Measurements from ENCODE around the gene CFHR4.
"Not testable (repeated sequence)": the region's sequence is repeated elsewhere in the genome, so short reads cannot be mapped to it uniquely, and the experiment has no call there.

Gene CFHR4

GRCh38 chr1:196896355-196896754 is 8.5 kb downstream of the CFHR4 start:
- Histone ChIP-seq H3K9me3 (no peaks in the 10 kb centered on the region), H3K27me3 (ENCODE audit: low read depth) (peaks cover 3% of the 10 kb centered on the region; the same call in 1 of the 2 replicates), H3K4me1 (no peaks in the 10 kb centered on the region), H3K4me3 (no peak overlapping the region), H3K36me3 (replicated peaks) (no peaks in the 10 kb centered on the region; the same call in 1 of the 2 replicates)
- in situ Hi-C loops (cut with MboI; ENCODE audit: low sequenced_read_pairs) = no loop called here
- no peak for DNase-seq (ENCODE audit: low spot score in 2 of 2)

- H3K4me1 ChIP-seq = no peaks in the 10 kb centered on the region
- H3K4me3 ChIP-seq = no peak overlapping the region
- H3K36me3 ChIP-seq (replicated peaks) = no peaks in the 10 kb centered on the region; the same call in 1 of the 2 replicates
- in situ Hi-C loops (cut with MboI; ENCODE audit: low sequenced_read_pairs) = no loop called here
- H3K9me3 ChIP-seq = no peaks in the 10 kb centered on the region
- peaks cover 3% of the 10 kb centered on the region; the same call in 1 of the 2 replicates for H3K27me3 ChIP-seq (ENCODE audit: low read depth)
- no peak for DNase-seq (ENCODE audit: low spot score in 2 of 2)
Observed at GRCh38 chr1:196897158-196897828, 9.4 kb downstream of the CFHR4 start.

- peaks cover 3% of the 10 kb centered on the region; the same call in 1 of the 2 replicates for H3K27me3 ChIP-seq (ENCODE audit: low read depth)
- H3K9me3 ChIP-seq = no peaks in the 10 kb centered on the region
- no peak overlapping the region for H3K4me3 ChIP-seq
- no peak for DNase-seq (ENCODE audit: low spot score in 2 of 2)
- no peaks in the 10 kb centered on the region for H3K4me1 ChIP-seq
- in situ Hi-C loops (cut with MboI; ENCODE audit: low sequenced_read_pairs) = no loop called here
- H3K36me3 ChIP-seq (replicated peaks) = no peaks in the 10 kb centered on the region; the same call in 1 of the 2 replicates
Observed at GRCh38 chr1:196902344-196902743, 14.5 kb downstream of the CFHR4 start.

GRCh38 chr1:196910215-196910614 is 22.4 kb downstream of the CFHR4 start:
- DNase-seq (ENCODE audit: low spot score in 2 of 2) = peak in 1 of 2 experiments; percentile 5
- in situ Hi-C loops (cut with MboI; ENCODE audit: low sequenced_read_pairs) = no loop called here

GRCh38 chr1:196912283-196912682 is 24.4 kb downstream of the CFHR4 start:
- in situ Hi-C loops (cut with MboI; ENCODE audit: low sequenced_read_pairs); H3K4me1 ChIP-seq; DNase-seq (ENCODE audit: low spot score in 2 of 2); H3K4me3 ChIP-seq; H3K36me3 ChIP-seq (replicated peaks); H3K27me3 ChIP-seq (ENCODE audit: low read depth); H3K9me3 ChIP-seq: not testable (repeated sequence)

More at GRCh38 chr1:196910215-196910614, 22.4 kb downstream of the CFHR4 start:
- no peak overlapping the region for H3K4me3 ChIP-seq
- H3K9me3 ChIP-seq = no peaks in the 10 kb centered on the region
- no peaks in the 10 kb centered on the region for H3K36me3 ChIP-seq (replicated peaks)
- H3K4me1 ChIP-seq = no peaks in the 10 kb centered on the region
- no peaks in the 10 kb centered on the region for H3K27me3 ChIP-seq (ENCODE audit: low read depth)

GRCh38 chr1:196926839-196927238 is 39.0 kb downstream of the CFHR4 start:
- H3K4me1 ChIP-seq; H3K4me3 ChIP-seq; in situ Hi-C loops (cut with MboI; ENCODE audit: low sequenced_read_pairs); H3K27me3 ChIP-seq (ENCODE audit: low read depth); H3K9me3 ChIP-seq; DNase-seq (ENCODE audit: low spot score in 2 of 2); H3K36me3 ChIP-seq (replicated peaks): not testable (repeated sequence)

GRCh38 chr1:196932853-196933252 is 45.0 kb downstream of the CFHR4 start:
- in situ Hi-C loops (cut with MboI; ENCODE audit: low sequenced_read_pairs); H3K36me3 ChIP-seq (replicated peaks); H3K4me3 ChIP-seq; DNase-seq (ENCODE audit: low spot score in 2 of 2); H3K27me3 ChIP-seq (ENCODE audit: low read depth); H3K4me1 ChIP-seq; H3K9me3 ChIP-seq: not testable (repeated sequence)

GRCh38 chr1:196933531-196934189 is 45.8 kb downstream of the CFHR4 start:
- Histone ChIP-seq H3K4me3 (no peak overlapping the region), H3K36me3 (replicated peaks) (no peaks in the 10 kb centered on the region), H3K9me3 (no peaks in the 10 kb centered on the region), H3K4me1 (no peaks in the 10 kb centered on the region), H3K27me3 (ENCODE audit: low read depth) (no peaks in the 10 kb centered on the region)
- in situ Hi-C loops (cut with MboI; ENCODE audit: low sequenced_read_pairs) = no loop called here
- no peak for DNase-seq (ENCODE audit: low spot score in 2 of 2)

- in situ Hi-C loops (cut with MboI; ENCODE audit: low sequenced_read_pairs); H3K27me3 ChIP-seq (ENCODE audit: low read depth); DNase-seq (ENCODE audit: low spot score in 2 of 2); H3K4me3 ChIP-seq; H3K4me1 ChIP-seq; H3K36me3 ChIP-seq (replicated peaks); H3K9me3 ChIP-seq: not testable (repeated sequence)
Observed at GRCh38 chr1:196941474-196941873, 53.6 kb downstream of the CFHR4 start.

- DNase-seq (ENCODE audit: low spot score in 2 of 2); in situ Hi-C loops (cut with MboI; ENCODE audit: low sequenced_read_pairs); H3K27me3 ChIP-seq (ENCODE audit: low read depth); H3K4me1 ChIP-seq; H3K9me3 ChIP-seq; H3K4me3 ChIP-seq; H3K36me3 ChIP-seq (replicated peaks): not testable (repeated sequence)
Observed at GRCh38 chr1:196943568-196943967, 55.7 kb downstream of the CFHR4 start, which contains the start of gene CFHR2. TSS of gene CFHR2 (plus strand) at chr1:196943738. CDS start at chr1:196943881, 143 bp downstream.

GRCh38 chr1:196951711-196952394 is 64.0 kb downstream of the CFHR4 start:
- no peak overlapping the region for H3K4me3 ChIP-seq
- no peaks in the 10 kb centered on the region for H3K4me1 ChIP-seq
- in situ Hi-C loops (cut with MboI; ENCODE audit: low sequenced_read_pairs) = no loop called here
- H3K9me3 ChIP-seq = no peaks in the 10 kb centered on the region
- H3K27me3 ChIP-seq (ENCODE audit: low read depth) = no peaks in the 10 kb centered on the region
- no peak for DNase-seq (ENCODE audit: low spot score in 2 of 2)
- no peaks in the 10 kb centered on the region for H3K36me3 ChIP-seq (replicated peaks)

GRCh38 chr1:196954778-196955177 is 66.9 kb downstream of the CFHR4 start:
- DNase-seq (ENCODE audit: low spot score in 2 of 2) = no peak
- Histone ChIP-seq H3K4me1 (no peaks in the 10 kb centered on the region), H3K36me3 (replicated peaks) (no peaks in the 10 kb centered on the region), H3K9me3 (no peaks in the 10 kb centered on the region), H3K4me3 (no peak overlapping the region), H3K27me3 (ENCODE audit: low read depth) (no peaks in the 10 kb centered on the region)
- in situ Hi-C loops (cut with MboI; ENCODE audit: low sequenced_read_pairs) = no loop called here

GRCh38 chr1:196955926-196956325 is 68.1 kb downstream of the CFHR4 start:
- no peak for DNase-seq (ENCODE audit: low spot score in 2 of 2)
- H3K4me3 ChIP-seq = no peak overlapping the region
- H3K36me3 ChIP-seq (replicated peaks) = no peaks in the 10 kb centered on the region
- no peaks in the 10 kb centered on the region for H3K27me3 ChIP-seq (ENCODE audit: low read depth)
- in situ Hi-C loops (cut with MboI; ENCODE audit: low sequenced_read_pairs) = no loop called here
- H3K4me1 ChIP-seq = no peaks in the 10 kb centered on the region
- H3K9me3 ChIP-seq = no peaks in the 10 kb centered on the region

- no peaks in the 10 kb centered on the region for H3K4me1 ChIP-seq
- no peaks in the 10 kb centered on the region for H3K27me3 ChIP-seq (ENCODE audit: low read depth)
- DNase-seq (ENCODE audit: low spot score in 2 of 2) = no peak
- no peaks in the 10 kb centered on the region for H3K36me3 ChIP-seq (replicated peaks)
- no peaks in the 10 kb centered on the region for H3K9me3 ChIP-seq
- in situ Hi-C loops (cut with MboI; ENCODE audit: low sequenced_read_pairs) = no loop called here
- H3K4me3 ChIP-seq = no peak overlapping the region
Observed at GRCh38 chr1:196960854-196961253, 73.0 kb downstream of the CFHR4 start.
